OCI-LY3 (cell line): ENCODE measurements around the gene BICRA.

Experiments
- EZH2phosphoT487 ChIP-seq: fragments of 200-600 bp; shearing (Covaris generic); IDR thresholded peaks from 2 replicates; pipeline ENCODE4 v1.6.1; 2018; ENCODE audit warnings: antibody characterized with exemption, mixed run types, low read depth
- TF ChIP-seq, protein P1 (sequence below): fragments of 200-600, 300-600 bp; sonication (generic); IDR thresholded peaks from 2 replicates; pipeline ENCODE4 v1.5.1; 2014; ENCODE audit warnings: antibody characterized with exemption, low read length, low read depth

DNA sequence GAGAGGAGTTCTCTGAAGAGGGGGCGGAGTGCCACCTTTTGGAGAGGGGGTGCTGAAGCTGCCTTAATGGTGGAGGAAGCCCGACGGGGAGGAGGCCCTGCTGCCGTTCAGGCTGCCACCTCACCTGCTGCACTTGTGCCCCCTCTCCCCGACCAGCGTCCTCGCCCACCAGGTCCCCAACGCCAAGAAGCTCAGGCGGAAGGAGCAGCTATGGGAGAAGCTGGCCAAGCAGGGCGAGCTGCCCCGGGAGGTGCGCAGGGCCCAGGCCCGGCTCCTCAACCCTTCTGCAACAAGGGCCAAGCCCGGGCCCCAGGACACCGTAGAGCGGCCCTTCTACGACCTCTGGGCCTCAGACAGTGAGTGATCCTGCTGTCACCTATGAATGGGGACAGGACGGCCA, 141.8 kb downstream of the BICRA start:
- TF ChIP-seq, protein P1, sequence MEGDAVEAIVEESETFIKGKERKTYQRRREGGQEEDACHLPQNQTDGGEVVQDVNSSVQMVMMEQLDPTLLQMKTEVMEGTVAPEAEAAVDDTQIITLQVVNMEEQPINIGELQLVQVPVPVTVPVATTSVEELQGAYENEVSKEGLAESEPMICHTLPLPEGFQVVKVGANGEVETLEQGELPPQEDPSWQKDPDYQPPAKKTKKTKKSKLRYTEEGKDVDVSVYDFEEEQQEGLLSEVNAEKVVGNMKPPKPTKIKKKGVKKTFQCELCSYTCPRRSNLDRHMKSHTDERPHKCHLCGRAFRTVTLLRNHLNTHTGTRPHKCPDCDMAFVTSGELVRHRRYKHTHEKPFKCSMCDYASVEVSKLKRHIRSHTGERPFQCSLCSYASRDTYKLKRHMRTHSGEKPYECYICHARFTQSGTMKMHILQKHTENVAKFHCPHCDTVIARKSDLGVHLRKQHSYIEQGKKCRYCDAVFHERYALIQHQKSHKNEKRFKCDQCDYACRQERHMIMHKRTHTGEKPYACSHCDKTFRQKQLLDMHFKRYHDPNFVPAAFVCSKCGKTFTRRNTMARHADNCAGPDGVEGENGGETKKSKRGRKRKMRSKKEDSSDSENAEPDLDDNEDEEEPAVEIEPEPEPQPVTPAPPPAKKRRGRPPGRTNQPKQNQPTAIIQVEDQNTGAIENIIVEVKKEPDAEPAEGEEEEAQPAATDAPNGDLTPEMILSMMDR: no peak
- TF ChIP-seq EZH2phosphoT487: no peak
